Jurkat, Clone E6-1 (cell line): ENCODE data around the gene PRR29.
"Not testable (repeated sequence)": the region's sequence is repeated elsewhere in the genome, so short reads cannot be mapped to it uniquely, and the experiment has no call there.

Experiments used
- DNase-seq: peaks from one replicate; pipeline ENCODE4 v3.0.0-alpha.2; 2011; ENCODE audit warnings: low read depth, low spot score
- H3K4me3 ChIP-seq: 2 replicates; pipeline ENCODE4 v1.5.1; 2011; ENCODE audit warnings: mild to moderate bottlenecking, low read length, control low read depth, moderate library complexity

Gene PRR29

DNA sequence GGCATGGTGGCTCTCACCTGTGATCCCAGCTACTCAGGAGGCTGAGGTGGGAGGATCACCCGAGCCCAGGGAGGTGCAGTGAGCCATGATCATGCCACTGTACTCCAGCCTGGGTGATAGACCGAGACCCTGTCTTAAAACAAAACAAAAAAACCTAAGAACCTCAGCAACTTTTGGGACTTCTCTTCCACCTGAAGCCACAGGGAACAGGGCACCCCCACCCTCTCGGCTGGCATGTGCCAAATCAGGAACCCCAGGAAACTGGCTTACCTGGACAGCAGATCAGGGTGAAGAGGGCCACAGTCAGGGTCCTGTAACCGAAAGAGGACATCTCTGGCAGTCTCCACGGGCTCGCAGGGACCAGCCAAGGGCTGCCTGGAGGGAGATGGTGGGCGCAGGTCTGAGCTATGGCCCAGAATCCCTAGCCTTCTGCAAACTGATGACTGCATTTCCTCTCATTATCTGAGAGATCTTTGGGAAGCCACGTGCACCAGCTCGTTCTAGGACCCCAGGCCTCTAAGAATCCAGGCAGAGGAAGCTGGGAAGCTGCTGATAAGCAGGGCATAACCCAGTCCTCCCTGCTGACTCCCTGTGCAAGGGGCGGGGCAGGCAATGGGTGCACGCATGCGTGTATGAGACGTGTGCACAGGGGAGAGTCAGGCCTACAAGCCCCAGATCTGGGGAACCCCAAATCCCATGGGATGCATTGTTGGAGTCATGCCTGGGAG lies 8.4 kb downstream of the PRR29 start:
- no peak for DNase-seq
- H3K4me3 ChIP-seq = no peak overlapping the region

DNA sequence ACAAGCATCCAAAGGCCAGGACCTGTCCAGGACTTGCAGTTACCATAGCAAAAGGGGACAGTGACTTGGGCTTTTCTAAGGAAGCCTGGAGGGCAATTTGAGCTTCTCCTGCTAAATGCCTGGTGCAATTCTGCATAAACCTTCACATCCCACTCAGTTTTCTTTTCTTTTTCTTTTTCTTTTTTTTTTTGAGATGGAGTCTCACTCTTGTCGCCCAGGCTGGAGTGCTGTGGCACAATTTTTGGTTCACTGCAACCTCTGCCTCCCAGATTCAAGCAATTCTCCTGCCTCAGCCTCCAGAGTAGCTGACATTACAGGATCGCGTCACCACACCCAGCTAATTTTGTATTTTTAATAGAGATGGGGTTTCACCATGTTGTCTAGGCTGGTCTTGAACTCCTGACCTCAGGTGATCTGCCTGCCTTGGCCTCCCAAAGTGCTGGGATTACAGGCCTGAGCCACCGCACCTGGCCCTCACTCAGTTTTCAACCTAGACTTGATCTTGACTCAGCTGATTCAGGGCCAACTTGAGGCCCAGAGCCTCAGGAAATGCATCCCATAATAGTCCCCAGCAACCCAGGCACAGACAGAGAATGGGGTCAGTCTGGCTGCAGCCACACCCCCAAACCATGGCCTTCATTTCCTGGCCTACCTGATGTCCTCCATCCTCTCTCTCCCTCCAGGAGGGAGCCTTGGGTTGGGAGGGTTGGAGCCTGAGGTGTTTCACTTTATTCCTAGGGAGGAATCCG lies 9.1 kb downstream of the PRR29 start:
- H3K4me3 ChIP-seq, DNase-seq: not testable (repeated sequence)

DNA sequence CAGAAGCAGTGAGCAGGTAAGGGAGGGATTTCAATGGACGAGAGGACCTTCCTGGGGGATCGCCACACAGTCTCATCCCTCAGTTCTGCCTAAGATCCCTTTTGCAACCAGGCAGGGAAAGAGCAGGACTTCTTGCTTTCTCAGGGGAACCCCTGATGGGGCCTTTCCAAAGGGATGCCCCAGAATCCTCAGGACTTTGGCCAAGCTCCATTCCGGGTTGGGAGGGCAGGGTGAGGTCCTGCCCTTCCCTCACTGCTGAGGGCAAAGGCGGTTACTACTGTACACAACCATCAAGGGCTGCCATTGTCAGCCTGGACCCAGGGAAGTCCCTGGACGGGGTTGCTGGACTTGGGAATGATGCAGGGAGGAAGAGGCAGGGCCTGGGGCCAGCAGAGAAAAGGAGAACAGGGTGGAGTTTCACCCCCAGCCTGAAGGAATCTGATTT lies 9.7 kb downstream of the PRR29 start:
- no peak for DNase-seq

GRCh38 chr17:64008346-64008745 lies 10.2 kb downstream of the PRR29 start:
- H3K4me3 ChIP-seq = no peak overlapping the region
- DNase-seq = no peak

More for the DNA sequence above, 9.7 kb downstream of the PRR29 start:
- H3K4me3 ChIP-seq = no peak overlapping the region

DNA sequence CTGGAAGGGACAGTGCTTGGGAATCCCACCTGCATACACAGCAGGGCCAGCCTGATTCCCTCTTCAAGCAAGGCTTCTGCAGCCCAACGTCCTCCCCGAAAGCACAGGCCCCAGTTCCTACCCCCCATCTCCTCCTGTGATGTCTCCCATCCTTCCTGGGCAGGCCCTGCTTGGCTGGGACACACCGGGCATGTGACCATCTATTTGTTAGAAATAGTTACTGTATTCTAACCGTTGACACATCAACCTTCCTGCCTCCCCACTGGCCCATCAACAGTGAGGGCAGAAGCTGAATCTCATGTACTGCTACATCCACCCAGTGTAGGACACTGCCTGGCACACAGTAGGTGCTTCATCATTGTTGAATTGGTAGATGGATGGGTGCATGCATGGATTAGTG lies 10.7 kb downstream of the PRR29 start:
- no peak for DNase-seq

GRCh38 chr17:64009571-64010402 lies 11.6 kb downstream of the PRR29 start:
- DNase-seq = no peak
- no peak overlapping the region for H3K4me3 ChIP-seq

More for the DNA sequence above, 10.7 kb downstream of the PRR29 start:
- no peak overlapping the region for H3K4me3 ChIP-seq

- H3K4me3 ChIP-seq = peak overlapping the region; percentile 2; the same call in 1 of the 2 replicates
- no peak for DNase-seq
Measured at GRCh38 chr17:64015447-64015846, 17.3 kb downstream of the PRR29 start.

DNA sequence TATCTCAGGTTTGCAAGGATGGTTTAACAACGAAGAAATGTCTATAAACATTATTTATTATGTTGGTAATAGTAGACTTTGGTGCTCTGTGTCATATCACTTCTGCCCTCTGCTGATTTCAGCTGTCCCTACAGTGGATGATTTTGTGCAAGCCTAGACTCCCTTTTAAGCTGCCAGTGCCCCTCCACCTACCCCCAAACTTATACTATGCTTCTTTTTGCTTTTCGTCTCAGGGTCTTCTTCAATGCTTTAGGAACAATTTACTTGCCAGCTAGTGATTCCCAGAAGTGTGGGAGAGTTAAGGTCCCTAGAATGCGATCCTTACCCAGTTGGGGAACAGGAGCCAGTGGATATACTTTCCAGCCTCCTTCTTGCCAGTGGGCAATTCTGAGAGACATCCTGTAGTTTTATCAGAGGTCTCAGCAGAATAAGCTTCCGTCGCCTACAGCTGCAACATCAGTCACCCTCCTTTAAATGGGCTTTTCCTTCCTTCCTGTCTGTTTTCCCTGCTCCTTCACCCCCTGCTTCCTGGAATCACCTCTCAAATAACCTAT lies 18.2 kb downstream of the PRR29 start:
- no peak for DNase-seq
- peak overlapping the region; percentile 36 for H3K4me3 ChIP-seq

- DNase-seq = no peak
- H3K4me3 ChIP-seq = peak overlapping the region; percentile 36
Measured at GRCh38 chr17:64016974-64017373, 18.8 kb downstream of the PRR29 start.

DNA sequence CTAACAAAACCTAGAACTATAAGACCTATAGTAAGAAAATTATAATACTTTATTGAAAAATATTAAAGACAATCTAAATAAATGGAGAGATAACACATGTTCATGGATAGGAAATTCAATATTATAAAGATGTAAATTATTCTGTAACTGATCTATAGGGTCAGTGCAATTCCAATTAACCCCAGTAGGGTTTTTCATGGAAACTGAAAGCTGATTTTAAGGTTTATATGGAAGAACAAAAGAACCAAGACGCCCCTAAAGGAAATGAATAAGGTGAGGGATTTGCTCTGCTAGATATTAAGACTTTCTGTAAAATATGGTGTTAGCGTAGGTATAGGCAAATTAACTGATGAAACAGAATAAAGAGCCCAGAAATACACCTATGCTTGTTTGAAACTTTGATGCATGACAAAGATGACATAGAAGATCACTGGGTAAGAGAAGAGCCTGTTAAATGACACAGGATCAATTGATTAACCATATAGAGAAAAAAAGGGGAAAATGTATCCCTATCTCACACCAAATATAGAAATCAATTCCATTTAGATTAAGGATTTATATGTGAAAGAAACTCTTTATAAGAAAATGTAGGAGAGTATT lies 19.3 kb downstream of the PRR29 start:
- H3K4me3 ChIP-seq = no peak overlapping the region
- no peak for DNase-seq

DNA sequence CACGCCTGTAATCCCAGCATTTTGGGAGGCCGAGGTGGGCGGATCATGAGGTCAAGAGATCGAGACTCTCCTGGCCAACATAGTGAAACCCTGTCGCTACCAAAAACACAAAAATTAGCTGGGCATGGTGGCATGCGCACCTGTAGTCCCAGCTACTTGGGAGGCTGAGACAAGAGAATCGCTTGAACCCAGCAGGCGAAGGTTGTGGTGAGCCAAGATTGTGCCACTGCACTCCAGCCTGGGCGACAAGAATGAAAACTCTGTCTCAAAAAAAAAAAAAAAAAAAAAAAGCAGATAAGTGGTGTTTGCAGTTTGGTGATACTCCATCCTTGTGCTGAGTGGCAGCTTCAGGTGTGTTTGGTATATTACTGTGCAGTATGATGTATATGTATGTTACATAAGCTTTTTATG lies 21.4 kb downstream of the PRR29 start:
- not testable (repeated sequence) for DNase-seq
- peak overlapping the region; percentile 88 for H3K4me3 ChIP-seq

GRCh38 chr17:64020056-64020766 lies 22.1 kb downstream of the PRR29 start, which contains the start of gene ICAM2:
Gene ICAM2 (minus strand): TSS chr17:64020633. CDS start chr17:64006691, 13,942 bp downstream.
- peak; percentile 98 for DNase-seq
- peak within 1 kb of the TSS; percentile 88 for H3K4me3 ChIP-seq

DNA sequence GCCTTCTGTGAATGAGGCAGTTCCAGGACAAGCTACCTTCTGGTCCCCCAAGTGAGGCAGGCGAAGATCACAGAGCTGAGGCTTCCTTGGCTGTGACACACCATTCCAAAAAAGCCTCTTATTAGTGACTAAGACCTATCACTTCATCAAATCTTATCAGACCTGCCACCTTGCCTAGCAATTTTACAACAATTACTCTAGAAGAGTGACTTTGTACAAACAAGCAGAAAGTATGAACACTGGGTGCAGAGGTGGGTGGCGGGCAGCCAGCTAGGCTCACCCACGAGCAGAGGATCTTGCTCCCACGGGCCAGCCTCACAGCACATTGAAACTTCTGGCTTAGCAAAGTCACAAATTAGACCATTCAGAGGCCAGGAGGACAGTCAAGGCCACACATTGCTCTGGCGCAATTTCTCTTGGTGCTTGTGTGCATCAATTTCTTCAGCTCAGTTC lies 24.5 kb downstream of the PRR29 start:
- no peak for DNase-seq
- no peak overlapping the region for H3K4me3 ChIP-seq

DNA sequence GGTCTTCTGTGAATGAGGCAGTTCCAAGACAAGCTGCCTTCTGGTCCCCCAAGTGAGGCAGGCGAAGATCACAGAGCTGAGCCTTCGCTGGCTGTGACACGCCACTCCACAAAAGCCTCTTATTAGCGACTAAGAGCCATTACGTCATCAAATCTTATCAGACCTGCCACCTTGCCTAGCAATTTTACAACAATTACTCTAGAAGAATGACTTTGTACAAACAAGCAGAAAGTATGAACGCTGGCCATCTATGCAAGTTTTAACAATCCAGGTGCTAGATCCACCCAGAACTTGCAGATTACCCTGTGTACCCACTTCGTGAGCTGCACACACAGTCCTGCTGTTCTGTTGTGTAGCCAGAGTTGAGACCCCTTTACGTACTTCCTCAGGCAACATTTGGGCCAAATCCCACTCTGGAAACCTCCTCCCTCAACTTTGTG lies 26.1 kb downstream of the PRR29 start:
- H3K4me3 ChIP-seq = no peak overlapping the region
- DNase-seq = no peak

DNA sequence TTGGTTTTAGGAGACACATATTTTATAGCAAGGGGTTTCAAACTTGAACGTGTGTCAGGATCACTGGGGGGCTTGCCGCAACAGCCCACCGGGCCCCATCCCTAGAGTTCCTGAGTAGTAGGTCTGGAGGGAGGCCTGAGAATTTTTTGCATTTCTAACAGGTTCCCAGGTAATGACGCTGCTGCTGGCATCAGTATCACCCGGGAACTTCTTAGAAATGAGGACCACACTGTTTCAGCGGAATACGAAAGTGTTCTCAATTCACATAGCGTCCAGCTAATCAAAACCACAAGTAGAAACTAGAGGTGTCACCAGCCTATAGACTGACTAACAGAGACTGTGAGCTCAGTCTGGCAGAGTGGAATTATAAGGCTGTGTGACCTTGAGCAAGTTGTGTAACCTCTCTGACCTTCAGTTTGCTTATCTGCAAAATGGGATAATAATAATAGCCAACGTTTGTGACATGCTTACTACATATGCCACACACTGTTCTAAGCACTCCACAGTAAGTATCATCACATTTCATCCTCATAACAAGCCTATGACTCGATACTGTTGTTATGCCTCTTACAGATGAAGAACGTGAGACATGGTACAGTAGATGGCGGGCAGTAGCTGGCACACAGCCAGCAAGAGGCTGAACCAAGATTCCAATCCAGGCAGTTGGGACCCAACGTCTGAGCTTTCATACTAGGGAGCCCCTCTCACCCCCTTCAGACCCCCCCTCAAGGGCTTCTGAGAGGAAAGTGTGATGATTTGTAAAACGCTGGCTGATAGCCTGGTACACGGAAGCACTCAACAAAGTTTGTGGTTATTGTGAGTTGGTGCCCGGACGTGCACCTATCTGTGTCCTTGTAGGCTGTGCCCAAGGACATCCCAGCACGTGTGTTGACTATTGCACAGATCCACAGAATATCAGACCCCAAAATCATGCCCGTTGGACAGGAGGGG lies 26.9 kb downstream of the PRR29 start:
- DNase-seq = no peak
- peak overlapping the region; percentile 53 for H3K4me3 ChIP-seq

GRCh38 chr17:64025732-64026294 lies 27.7 kb downstream of the PRR29 start:
- peak overlapping the region; percentile 53 for H3K4me3 ChIP-seq
- peak; percentile 87 for DNase-seq
